ELR (cell line): ENCODE results near the gene ATP5F1A.
A peak's percentile ranks its signal among the peaks of the same experiment; 100 is the strongest.
"Not testable (repeated sequence)": the region's sequence is repeated elsewhere in the genome, so short reads cannot be mapped to it uniquely, and the experiment has no call there.

Source experiments
- DNase-seq: peaks from one replicate; pipeline ENCODE4 v3.0.0-alpha.2; 2015; ENCODE audit warnings: low read depth

ATP5F1A gene

GRCh38 chr18:46097801-46098615 is at the start of gene ATP5F1A:
Gene ATP5F1A, minus strand, starts transcription at chr18:46098296. Its CDS starts 65 bp downstream, at chr18:46098231.
- DNase-seq: peak; percentile 90

- no peak for DNase-seq
Measured at GRCh38 chr18:46141199-46141598, 43.1 kb upstream of the ATP5F1A start.

- DNase-seq: no peak
Measured at GRCh38 chr18:46140173-46140572, 42.1 kb upstream of the ATP5F1A start.

- DNase-seq: no peak
Measured at GRCh38 chr18:46134920-46135675, 37.0 kb upstream of the ATP5F1A start.

GRCh38 chr18:46133534-46133933 is 35.4 kb upstream of the ATP5F1A start:
- no peak for DNase-seq

- not testable (repeated sequence) for DNase-seq
Measured at GRCh38 chr18:46130549-46130948, 32.5 kb upstream of the ATP5F1A start.

GRCh38 chr18:46130061-46130460 is 32.0 kb upstream of the ATP5F1A start:
- DNase-seq: no peak

GRCh38 chr18:46126625-46127024 is 28.5 kb upstream of the ATP5F1A start:
- not testable (repeated sequence) for DNase-seq

- DNase-seq: no peak
Measured at GRCh38 chr18:46113751-46114150, 15.7 kb upstream of the ATP5F1A start.

GRCh38 chr18:46110406-46110805 is 12.3 kb upstream of the ATP5F1A start:
- no peak for DNase-seq

- no peak for DNase-seq
Measured at GRCh38 chr18:46109386-46109785, 11.3 kb upstream of the ATP5F1A start.

GRCh38 chr18:46104128-46104911 is 6.2 kb upstream of the ATP5F1A start, which contains the start of gene HAUS1:
Gene HAUS1, plus strand, starts transcription at chr18:46104385. Its CDS starts 27 bp downstream, at chr18:46104412.
- peak; percentile 89 for DNase-seq

GRCh38 chr18:46099463-46099862 is 1.4 kb upstream of the ATP5F1A start:
- DNase-seq: no peak

GRCh38 chr18:46098616-46098933 is 479 bp upstream of the ATP5F1A start:
- DNase-seq: peak; percentile 6

GRCh38 chr18:46097431-46097800 is 680 bp downstream of the ATP5F1A start:
- no peak for DNase-seq

GRCh38 chr18:46096651-46097300 is 1.3 kb downstream of the ATP5F1A start:
- DNase-seq: peak; percentile 26

- no peak for DNase-seq
Measured at GRCh38 chr18:46095532-46095931, 2.6 kb downstream of the ATP5F1A start.

- DNase-seq: not testable (repeated sequence)
Measured at GRCh38 chr18:46088501-46088900, 9.6 kb downstream of the ATP5F1A start.

- DNase-seq: no peak
Measured at GRCh38 chr18:46084431-46084830, 13.7 kb downstream of the ATP5F1A start.

GRCh38 chr18:46080156-46080555 is 17.9 kb downstream of the ATP5F1A start:
- no peak for DNase-seq

- no peak for DNase-seq
Measured at GRCh38 chr18:46079336-46079735, 18.8 kb downstream of the ATP5F1A start.
